NCI-H1105 (cell line): ENCODE data around the gene HIF3A.

Experiments used
- DNase-seq: peaks from one replicate; lab custom pipeline; 2025; lab: John Stamatoyannopoulos, UW

Gene HIF3A

GRCh38 chr19:46383171-46383815 lies 86.5 kb downstream of the HIF3A start:
- DNase-seq, result no peak

- DNase-seq, result no peak
These were observed 87.0 kb downstream of the HIF3A start for GRCh38 chr19:46383846-46384245.

- no peak for DNase-seq
These were observed 87.6 kb downstream of the HIF3A start for GRCh38 chr19:46384396-46384795.

- DNase-seq, result no peak
These were observed 88.8 kb downstream of the HIF3A start for GRCh38 chr19:46385636-46386035.

GRCh38 chr19:46386151-46386550 lies 89.3 kb downstream of the HIF3A start:
- no peak for DNase-seq

GRCh38 chr19:46386996-46387712 lies 90.3 kb downstream of the HIF3A start:
- no peak for DNase-seq

- DNase-seq, result no peak
These were observed 90.9 kb downstream of the HIF3A start for GRCh38 chr19:46387713-46388130.

GRCh38 chr19:46388311-46389095 lies 91.7 kb downstream of the HIF3A start:
- DNase-seq, result no peak

GRCh38 chr19:46390121-46390858 lies 93.4 kb downstream of the HIF3A start:
- DNase-seq, result no peak

- DNase-seq, result no peak
These were observed 94.0 kb downstream of the HIF3A start for GRCh38 chr19:46390866-46391265.

GRCh38 chr19:46391296-46392251 lies 94.7 kb downstream of the HIF3A start:
- no peak for DNase-seq

- DNase-seq, result no peak
These were observed 95.5 kb downstream of the HIF3A start for GRCh38 chr19:46392252-46392801.

- no peak for DNase-seq
These were observed 96.0 kb downstream of the HIF3A start for GRCh38 chr19:46392837-46393236.
